Measurements from ENCODE around the gene NEAT1.
A peak's percentile ranks its signal among the peaks of the same experiment; 100 is the strongest.

NEAT1 gene

GRCh38 chr11:65414776-65415498 is 7.7 kb upstream of the NEAT1 start:
- peak; percentile 4 for DNase-seq (ENCODE audit: low read depth)
- H3K9ac ChIP-seq (ENCODE audit: low read length) = peak overlapping the region; percentile 99
- no peaks in the 10 kb centered on the region for H3K27me3 ChIP-seq (replicated peaks; ENCODE audit: control insufficient read depth, insufficient read depth, low read length)
- peaks cover 33% of the 10 kb centered on the region for H3K36me3 ChIP-seq (ENCODE audit: control insufficient read depth, insufficient read depth, low read length, severe bottlenecking)
- H3K4me3 ChIP-seq (ENCODE audit: low read length) = no peak overlapping the region
- no peaks in the 10 kb centered on the region for H3K9me3 ChIP-seq (ENCODE audit: control insufficient read depth, low read length)
- H3K4me1 ChIP-seq (ENCODE audit: control insufficient read depth, insufficient read depth, low read length) = peaks cover 54% of the 10 kb centered on the region

GRCh38 chr11:65415499-65416340 is 6.9 kb upstream of the NEAT1 start:
- H3K36me3 ChIP-seq (ENCODE audit: control insufficient read depth, insufficient read depth, low read length, severe bottlenecking) = peaks cover 30% of the 10 kb centered on the region

GRCh38 chr11:65416341-65416824 is 6.2 kb upstream of the NEAT1 start:
- peaks cover 24% of the 10 kb centered on the region for H3K36me3 ChIP-seq (ENCODE audit: control insufficient read depth, insufficient read depth, low read length, severe bottlenecking)
- no peaks in the 10 kb centered on the region for H3K27me3 ChIP-seq (replicated peaks; ENCODE audit: control insufficient read depth, insufficient read depth, low read length)
- peak; percentile 94 for DNase-seq (ENCODE audit: low read depth)
- H3K9ac ChIP-seq (ENCODE audit: low read length) = peak overlapping the region; percentile 99
- no peaks in the 10 kb centered on the region for H3K9me3 ChIP-seq (ENCODE audit: control insufficient read depth, low read length)
- peaks cover 64% of the 10 kb centered on the region for H3K4me1 ChIP-seq (ENCODE audit: control insufficient read depth, insufficient read depth, low read length)
- peak overlapping the region; percentile 79 for H3K4me3 ChIP-seq (ENCODE audit: low read length)

More at GRCh38 chr11:65415499-65416340, 6.9 kb upstream of the NEAT1 start:
- Histone ChIP-seq H3K9ac (ENCODE audit: low read length) (peak overlapping the region; percentile 99), H3K27me3 (replicated peaks; ENCODE audit: control insufficient read depth, insufficient read depth, low read length) (no peaks in the 10 kb centered on the region), H3K4me3 (ENCODE audit: low read length) (peak overlapping the region; percentile 79), H3K4me1 (ENCODE audit: control insufficient read depth, insufficient read depth, low read length) (peaks cover 62% of the 10 kb centered on the region), H3K9me3 (ENCODE audit: control insufficient read depth, low read length) (no peaks in the 10 kb centered on the region)
- DNase-seq (ENCODE audit: low read depth) = no peak

DNA sequence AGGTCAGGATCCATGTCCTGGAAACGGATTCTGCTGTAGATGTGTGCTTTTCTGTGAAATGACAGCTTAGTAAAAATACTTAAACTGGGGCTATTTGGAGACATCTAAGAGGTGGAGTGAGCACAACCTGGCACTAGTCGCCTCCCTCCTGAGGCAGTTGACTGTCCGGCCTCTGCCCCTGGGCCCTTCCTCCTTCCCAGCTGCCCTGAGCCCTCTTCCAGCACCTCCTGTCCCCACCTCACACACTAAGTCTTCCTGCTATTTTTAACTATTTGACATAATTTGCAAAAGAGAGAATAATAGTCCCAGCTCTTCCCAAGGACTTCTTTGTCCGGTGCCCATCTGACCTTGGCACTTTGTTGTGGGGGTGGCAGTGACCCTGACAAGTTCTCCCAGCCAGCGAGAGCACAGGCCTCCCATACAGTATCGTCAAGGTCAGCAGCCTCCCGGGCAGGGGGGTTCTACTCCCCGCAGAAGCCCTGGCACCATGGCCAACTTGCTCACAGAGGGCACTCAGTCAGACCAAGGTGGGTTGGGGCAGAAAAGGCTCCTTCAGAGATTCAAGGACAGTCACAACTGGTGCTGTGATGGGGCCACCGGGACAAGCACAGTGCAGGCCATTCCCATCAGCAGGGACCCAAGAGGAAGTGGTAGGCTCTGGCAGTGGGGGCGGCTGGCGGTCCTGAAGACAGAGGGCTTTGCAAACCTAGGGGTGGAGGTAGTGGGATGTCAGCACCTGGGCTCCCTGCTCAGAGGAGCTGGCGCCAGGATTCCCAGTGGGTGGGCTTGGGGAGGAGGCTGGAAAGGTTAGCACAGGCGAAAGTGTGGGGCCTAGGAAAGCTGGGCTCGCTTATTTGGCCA is 5.5 kb upstream of the NEAT1 start:
- Histone ChIP-seq H3K4me1 (ENCODE audit: control insufficient read depth, insufficient read depth, low read length) (peaks cover 64% of the 10 kb centered on the region), H3K4me3 (ENCODE audit: low read length) (peak overlapping the region; percentile 79), H3K36me3 (ENCODE audit: control insufficient read depth, insufficient read depth, low read length, severe bottlenecking) (peaks cover 17% of the 10 kb centered on the region), H3K9ac (ENCODE audit: low read length) (peak overlapping the region; percentile 99), H3K27me3 (replicated peaks; ENCODE audit: control insufficient read depth, insufficient read depth, low read length) (no peaks in the 10 kb centered on the region), H3K9me3 (ENCODE audit: control insufficient read depth, low read length) (no peaks in the 10 kb centered on the region)
- peak; percentile 21 for DNase-seq (ENCODE audit: low read depth)

DNA sequence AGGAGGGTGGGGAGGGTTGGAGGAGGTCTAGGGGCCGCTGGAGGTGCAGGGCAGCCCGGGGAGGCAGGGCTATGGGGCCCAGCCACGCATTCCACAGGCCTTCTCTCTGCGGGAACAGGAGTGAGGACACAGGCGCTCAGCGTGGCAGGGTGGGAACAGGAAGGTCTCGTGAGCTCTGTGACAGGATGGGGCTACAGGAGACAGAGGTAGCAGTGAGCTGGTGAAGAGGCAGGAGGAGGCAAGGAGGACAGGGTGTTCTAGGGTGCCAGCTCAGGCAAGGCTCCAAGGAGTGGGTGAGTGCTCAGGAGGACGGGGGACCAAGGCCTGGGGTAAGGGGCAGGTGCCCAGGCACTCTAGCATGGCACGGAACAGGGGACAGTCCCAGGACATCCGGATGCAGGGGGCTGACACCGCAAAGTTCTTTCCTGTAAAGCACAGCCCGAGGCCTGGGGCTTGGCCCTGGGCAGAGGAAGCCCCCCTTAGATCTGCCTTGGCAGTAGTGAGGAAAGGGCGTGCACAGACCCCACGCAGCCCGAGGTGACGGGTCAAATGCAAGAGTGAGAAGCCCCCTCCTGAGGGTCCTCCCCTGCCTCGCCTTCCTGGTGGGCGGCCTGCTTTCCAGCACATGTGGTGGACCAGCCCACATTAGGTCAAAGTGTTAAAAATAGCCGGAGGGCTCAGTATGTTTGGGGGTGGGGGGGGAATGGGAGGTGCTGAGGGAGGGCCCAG is 4.7 kb upstream of the NEAT1 start:
- Histone ChIP-seq H3K27me3 (replicated peaks; ENCODE audit: control insufficient read depth, insufficient read depth, low read length) (no peaks in the 10 kb centered on the region), H3K9me3 (ENCODE audit: control insufficient read depth, low read length) (no peaks in the 10 kb centered on the region), H3K4me1 (ENCODE audit: control insufficient read depth, insufficient read depth, low read length) (peaks cover 57% of the 10 kb centered on the region), H3K4me3 (ENCODE audit: low read length) (peak overlapping the region; percentile 79), H3K9ac (ENCODE audit: low read length) (peak overlapping the region; percentile 99), H3K36me3 (ENCODE audit: control insufficient read depth, insufficient read depth, low read length, severe bottlenecking) (peaks cover 10% of the 10 kb centered on the region)
- peak; percentile 21 for DNase-seq (ENCODE audit: low read depth)

GRCh38 chr11:65418431-65418680 is 4.2 kb upstream of the NEAT1 start:
- Histone ChIP-seq H3K4me1 (ENCODE audit: control insufficient read depth, insufficient read depth, low read length) (peaks cover 57% of the 10 kb centered on the region), H3K36me3 (ENCODE audit: control insufficient read depth, insufficient read depth, low read length, severe bottlenecking) (peaks cover 7% of the 10 kb centered on the region), H3K27me3 (replicated peaks; ENCODE audit: control insufficient read depth, insufficient read depth, low read length) (no peaks in the 10 kb centered on the region), H3K9me3 (ENCODE audit: control insufficient read depth, low read length) (no peaks in the 10 kb centered on the region), H3K4me3 (ENCODE audit: low read length) (peak overlapping the region; percentile 79), H3K9ac (ENCODE audit: low read length) (peak overlapping the region; percentile 99)
- DNase-seq (ENCODE audit: low read depth) = no peak

DNA sequence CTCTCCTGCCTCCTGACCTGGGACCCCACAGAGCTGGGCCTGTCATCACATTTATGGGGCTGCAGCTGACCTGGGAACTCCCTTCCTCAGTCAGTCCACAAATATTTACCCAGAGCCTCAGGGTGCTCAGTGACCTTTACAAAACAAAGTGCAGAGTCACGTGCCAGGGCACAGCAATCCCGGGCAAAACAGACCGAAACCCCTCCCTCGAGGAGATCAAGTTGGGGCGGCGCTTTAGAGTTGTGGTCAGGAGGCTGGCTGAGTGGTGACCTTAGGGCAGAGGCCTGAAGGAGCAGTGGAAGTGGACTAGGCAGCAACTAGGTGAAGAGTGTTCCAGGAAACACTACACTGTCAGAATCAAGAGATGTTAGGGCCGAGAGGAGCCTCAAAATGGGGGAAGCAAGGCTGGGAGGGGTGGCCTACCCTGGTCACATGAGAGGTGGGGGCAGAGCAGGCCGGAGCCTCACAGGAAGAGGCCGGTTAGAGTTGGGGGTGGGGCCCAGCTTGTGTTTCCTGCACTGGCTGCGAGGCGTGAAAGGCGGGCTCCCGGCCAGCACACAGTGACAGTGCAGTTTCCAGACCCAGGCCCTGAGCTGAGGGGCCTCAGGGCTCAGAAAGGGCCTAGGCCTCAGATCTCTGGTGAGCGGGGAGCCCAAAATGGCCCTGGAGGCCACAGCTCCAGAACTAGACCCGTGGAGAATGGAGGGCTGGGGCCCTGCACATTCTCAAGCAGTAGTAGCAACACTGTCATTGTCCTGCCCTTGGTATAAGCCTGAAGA is 3.7 kb upstream of the NEAT1 start:
- peak; percentile 95 for DNase-seq (ENCODE audit: low read depth)
- H3K4me3 ChIP-seq (ENCODE audit: low read length) = peak overlapping the region; percentile 79
- H3K4me1 ChIP-seq (ENCODE audit: control insufficient read depth, insufficient read depth, low read length) = peaks cover 54% of the 10 kb centered on the region
- no peaks in the 10 kb centered on the region for H3K27me3 ChIP-seq (replicated peaks; ENCODE audit: control insufficient read depth, insufficient read depth, low read length)
- H3K9me3 ChIP-seq (ENCODE audit: control insufficient read depth, low read length) = no peaks in the 10 kb centered on the region
- peak overlapping the region; percentile 99 for H3K9ac ChIP-seq (ENCODE audit: low read length)
- peaks cover 2% of the 10 kb centered on the region for H3K36me3 ChIP-seq (ENCODE audit: control insufficient read depth, insufficient read depth, low read length, severe bottlenecking)

GRCh38 chr11:65419460-65419771 is 3.2 kb upstream of the NEAT1 start:
- DNase-seq (ENCODE audit: low read depth) = no peak
- Histone ChIP-seq H3K36me3 (ENCODE audit: control insufficient read depth, insufficient read depth, low read length, severe bottlenecking) (peaks cover 4% of the 10 kb centered on the region), H3K9ac (ENCODE audit: low read length) (peak overlapping the region; percentile 99), H3K9me3 (ENCODE audit: control insufficient read depth, low read length) (no peaks in the 10 kb centered on the region), H3K4me1 (ENCODE audit: control insufficient read depth, insufficient read depth, low read length) (peaks cover 54% of the 10 kb centered on the region), H3K4me3 (ENCODE audit: low read length) (peak overlapping the region; percentile 78), H3K27me3 (replicated peaks; ENCODE audit: control insufficient read depth, insufficient read depth, low read length) (no peaks in the 10 kb centered on the region)

GRCh38 chr11:65419772-65420481 is 2.7 kb upstream of the NEAT1 start:
- peak; percentile 95 for DNase-seq (ENCODE audit: low read depth)
- H3K4me3 ChIP-seq (ENCODE audit: low read length) = peak overlapping the region; percentile 78

GRCh38 chr11:65420506-65420905 is 2.1 kb upstream of the NEAT1 start:
- H3K36me3 ChIP-seq (ENCODE audit: control insufficient read depth, insufficient read depth, low read length, severe bottlenecking) = peaks cover 15% of the 10 kb centered on the region
- peak overlapping the region; percentile 99 for H3K9ac ChIP-seq (ENCODE audit: low read length)
- no peaks in the 10 kb centered on the region for H3K9me3 ChIP-seq (ENCODE audit: control insufficient read depth, low read length)
- no peak for DNase-seq (ENCODE audit: low read depth)
- H3K4me3 ChIP-seq (ENCODE audit: low read length) = peak overlapping the region; percentile 78
- peaks cover 44% of the 10 kb centered on the region for H3K4me1 ChIP-seq (ENCODE audit: control insufficient read depth, insufficient read depth, low read length)
- no peaks in the 10 kb centered on the region for H3K27me3 ChIP-seq (replicated peaks; ENCODE audit: control insufficient read depth, insufficient read depth, low read length)

More at GRCh38 chr11:65419772-65420481, 2.7 kb upstream of the NEAT1 start:
- no peaks in the 10 kb centered on the region for H3K9me3 ChIP-seq (ENCODE audit: control insufficient read depth, low read length)
- H3K27me3 ChIP-seq (replicated peaks; ENCODE audit: control insufficient read depth, insufficient read depth, low read length) = no peaks in the 10 kb centered on the region
- peaks cover 9% of the 10 kb centered on the region for H3K36me3 ChIP-seq (ENCODE audit: control insufficient read depth, insufficient read depth, low read length, severe bottlenecking)
- peaks cover 50% of the 10 kb centered on the region for H3K4me1 ChIP-seq (ENCODE audit: control insufficient read depth, insufficient read depth, low read length)
- H3K9ac ChIP-seq (ENCODE audit: low read length) = peak overlapping the region; percentile 99
